Measurements from ENCODE around the gene CDHR2. TPM values are rescaled to one million over a fixed set of nuclear protein-coding genes. Genes with fewer than 3 reads are reported as not detected.
"Not testable (repeated sequence)": the region's sequence is repeated elsewhere in the genome, so short reads cannot be mapped to it uniquely, and the experiment has no call there.

Gene CDHR2
- total RNA-seq, 4 donors from 2014 or later: not detected

DNA sequence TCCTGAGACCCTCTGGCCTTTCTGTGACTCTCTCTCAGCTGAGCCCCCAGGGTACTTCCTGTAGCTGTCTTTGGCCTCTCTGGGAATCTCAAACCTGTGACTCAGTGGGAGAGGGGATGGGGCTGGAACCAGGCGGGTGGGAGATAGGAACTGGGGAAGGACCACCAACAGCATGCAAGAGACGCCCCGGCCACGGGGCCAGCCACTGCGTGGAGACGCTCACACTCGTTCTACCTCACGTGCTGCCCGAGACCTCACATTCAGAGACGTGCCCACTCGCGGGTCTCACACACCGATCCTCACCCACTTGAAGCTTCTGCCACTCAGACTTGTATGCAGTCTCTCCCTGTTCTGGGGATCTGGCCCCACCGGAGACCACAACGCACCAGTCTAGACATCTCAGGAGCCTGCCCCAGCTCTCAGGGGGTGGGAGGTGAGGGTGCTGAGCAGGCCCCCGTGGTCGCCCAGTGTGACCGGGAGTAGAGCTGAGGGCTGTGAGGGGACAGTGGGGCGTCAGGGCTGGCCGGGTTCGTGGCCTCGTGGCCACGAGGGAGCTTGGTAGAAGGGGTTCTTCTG is 47.0 kb downstream of the CDHR2 start:
- DNase-seq (ENCODE audit: low spot score in 2 of 2): no peak
- WGBS, 2 donors: 76 to 80% methylated on average over 22 to 23 of the region's 23 CpGs
- H3K4me1 ChIP-seq: peaks cover 0 to 10% (median 1%) of the 10 kb centered on the region in 4 donors
- no peaks in the 10 kb centered on the region for H3K9me3 ChIP-seq
- H3K36me3 ChIP-seq: no peaks in the 10 kb centered on the region
- H3K27me3 ChIP-seq: peaks cover 0 to 30% of the 10 kb centered on the region in 2 donors
- TF ChIP-seq EP300 (IDR thresholded peaks at IDR 0.05): no peak
- TF ChIP-seq POLR2A (IDR thresholded peaks at IDR 0.05): no peak
- TF ChIP-seq CTCF (IDR thresholded peaks at IDR 0.05): no peak
- peak overlapping the region in 1 of 4 donors; percentile 43 for H3K4me3 ChIP-seq
- no peak overlapping the region for H3K27ac ChIP-seq

DNA sequence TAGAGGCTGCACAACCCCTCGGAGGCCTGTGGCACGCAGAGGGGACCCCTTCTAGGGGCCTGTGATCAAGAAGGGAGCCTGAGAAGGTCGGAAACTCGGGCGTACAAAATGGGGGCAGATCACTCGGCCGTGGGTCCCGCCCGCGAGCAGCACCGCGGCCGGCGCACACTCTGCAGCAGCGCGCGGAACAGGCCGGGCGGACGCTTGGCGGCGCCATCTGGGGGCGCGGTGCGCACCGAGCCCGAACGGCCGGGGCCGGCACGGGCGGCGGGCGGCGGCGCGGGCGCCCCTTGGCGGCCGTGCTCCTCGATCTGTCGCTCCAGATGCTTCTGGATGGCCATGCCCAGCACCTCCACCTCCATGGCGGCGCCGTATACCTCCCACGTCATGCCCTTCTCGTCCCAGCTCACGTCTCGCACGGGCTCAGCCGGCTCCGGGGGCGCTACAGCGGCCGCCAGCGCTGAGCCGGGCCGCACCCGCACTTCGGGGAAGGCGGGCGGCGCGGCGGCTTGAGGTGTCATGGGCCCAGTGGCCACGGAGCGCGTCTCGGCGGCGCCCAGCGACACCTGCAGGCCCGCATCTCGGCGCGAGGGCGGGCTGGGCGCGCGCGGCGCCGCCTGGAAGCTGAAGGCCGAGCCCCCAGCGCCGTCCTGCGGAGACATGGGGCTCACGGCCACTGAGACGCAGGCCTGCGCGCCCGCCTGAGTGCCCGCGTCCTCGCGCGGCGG is 47.7 kb downstream of the CDHR2 start:
- Histone ChIP-seq H3K36me3 (no peaks in the 10 kb centered on the region), H3K27ac (no peak overlapping the region), H3K4me3 (peak overlapping the region in 2 of 4 donors; percentile 26 to 43), H3K9me3 (no peaks in the 10 kb centered on the region), H3K4me1 (peaks cover 0 to 10% (median 1%) of the 10 kb centered on the region in 4 donors), H3K27me3 (peaks cover 0 to 35% of the 10 kb centered on the region in 2 donors)
- DNase-seq (ENCODE audit: low spot score in 2 of 2): no peak
- 8 to 14% methylated on average over 14 to 41 of the region's 98 CpGs for WGBS, 2 donors
- TF ChIP-seq CTCF (IDR thresholded peaks at IDR 0.05) (peak in 4 of 5 experiments; percentile 16 to 52 (median 27)), POLR2A (IDR thresholded peaks at IDR 0.05) (no peak)

- Histone ChIP-seq H3K4me1 (peaks cover 0 to 10% (median 1%) of the 10 kb centered on the region in 4 donors), H3K4me3 (peak overlapping the region in 1 of 4 donors; percentile 43), H3K9me3 (no peaks in the 10 kb centered on the region), H3K36me3 (no peaks in the 10 kb centered on the region), H3K27me3 (peaks cover 0 to 35% of the 10 kb centered on the region in 2 donors), H3K27ac (no peak overlapping the region)
- TF ChIP-seq EP300 (IDR thresholded peaks at IDR 0.05): no peak
- no peak for TF ChIP-seq POLR2A (IDR thresholded peaks at IDR 0.05)
- no peak for TF ChIP-seq CTCF (IDR thresholded peaks at IDR 0.05)
- no peak for DNase-seq (ENCODE audit: low spot score in 2 of 2)
- WGBS, 2 donors: 81 to 89% methylated on average over 19 to 21 of the region's 47 CpGs
These were observed 48.6 kb downstream of the CDHR2 start for GRCh38 chr5:176597417-176598389.

- H3K27ac ChIP-seq; H3K9me3 ChIP-seq; H3K4me3 ChIP-seq; H3K36me3 ChIP-seq; DNase-seq (ENCODE audit: low spot score in 2 of 2): not testable (repeated sequence)
- peaks cover 0 to 10% (median 1%) of the 10 kb centered on the region in 4 donors for H3K4me1 ChIP-seq
- H3K27me3 ChIP-seq: peaks cover 0 to 32% of the 10 kb centered on the region in 2 donors
- 92 to 93% methylated on average over 18 to 19 of the region's 19 CpGs for WGBS, 2 donors
These were observed 50.7 kb downstream of the CDHR2 start for GRCh38 chr5:176599749-176600430.

DNA sequence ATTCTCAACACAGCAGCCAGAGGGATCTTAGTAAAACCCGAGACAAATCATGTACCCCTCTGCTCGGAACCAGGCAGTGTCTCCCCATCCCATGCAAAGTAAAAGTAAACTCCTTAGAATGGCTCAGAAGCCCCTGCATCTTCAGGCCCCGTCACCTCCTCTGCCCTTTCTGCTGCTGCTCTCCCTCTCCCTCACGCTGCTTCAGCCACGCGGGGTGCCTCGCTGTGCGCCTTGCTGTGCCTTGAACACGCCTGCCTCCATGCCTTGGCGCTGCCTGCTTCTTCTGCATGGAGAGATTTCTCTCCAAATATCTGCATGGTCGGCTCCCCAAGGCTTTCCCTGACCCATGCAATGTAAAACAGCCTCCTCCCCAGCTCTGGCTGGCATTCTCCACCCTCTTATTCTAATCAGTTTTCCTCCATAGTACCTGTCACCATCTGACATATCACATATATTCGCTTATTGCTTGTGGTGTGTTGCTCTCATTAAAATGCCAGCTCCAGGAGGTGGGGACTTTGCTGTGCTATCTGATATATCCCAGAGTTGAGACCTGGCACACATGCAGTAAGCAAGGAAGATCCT is 52.9 kb downstream of the CDHR2 start:
- Histone ChIP-seq H3K4me3 (no peak overlapping the region), H3K4me1 (peaks cover 0 to 5% (median 0%) of the 10 kb centered on the region in 4 donors), H3K27me3 (peaks cover 0 to 18% of the 10 kb centered on the region in 2 donors), H3K36me3 (no peaks in the 10 kb centered on the region), H3K27ac (no peak overlapping the region), H3K9me3 (no peaks in the 10 kb centered on the region)
- no peak for DNase-seq (ENCODE audit: low spot score in 2 of 2)
- 71 to 75% methylated on average over 12 of the region's 12 CpGs for WGBS, 2 donors
- no peak for TF ChIP-seq POLR2A (IDR thresholded peaks at IDR 0.05)
- no peak for TF ChIP-seq EP300 (IDR thresholded peaks at IDR 0.05)
- TF ChIP-seq CTCF (IDR thresholded peaks at IDR 0.05): no peak

Measured in tibial nerve (tissue), 4 donors.